ENCODE results near the gene VPS35L.
"Not testable (repeated sequence)": the region's sequence is repeated elsewhere in the genome, so short reads cannot be mapped to it uniquely, and the experiment has no call there.

Gene VPS35L

DNA sequence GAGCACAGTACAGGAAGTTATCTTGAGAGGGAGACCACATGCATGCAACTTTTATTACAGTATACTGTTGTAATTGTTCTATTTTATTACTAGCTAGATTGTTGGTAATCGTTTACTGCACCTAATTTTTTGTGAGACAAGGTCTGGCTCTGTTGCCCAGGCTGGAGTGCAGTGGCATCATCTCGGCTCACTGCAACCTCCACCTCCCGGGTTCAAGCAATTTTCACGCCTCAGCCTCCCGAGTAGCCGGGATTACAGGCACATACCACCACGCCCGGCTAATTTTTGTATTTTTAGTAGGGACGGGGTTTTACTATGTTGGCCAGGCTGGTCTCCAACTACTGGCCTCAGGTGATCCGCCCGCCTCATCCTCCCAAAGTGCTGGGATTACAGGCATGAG, 161.2 kb downstream of the VPS35L start:
- not testable (repeated sequence) for DNase-seq

DNA sequence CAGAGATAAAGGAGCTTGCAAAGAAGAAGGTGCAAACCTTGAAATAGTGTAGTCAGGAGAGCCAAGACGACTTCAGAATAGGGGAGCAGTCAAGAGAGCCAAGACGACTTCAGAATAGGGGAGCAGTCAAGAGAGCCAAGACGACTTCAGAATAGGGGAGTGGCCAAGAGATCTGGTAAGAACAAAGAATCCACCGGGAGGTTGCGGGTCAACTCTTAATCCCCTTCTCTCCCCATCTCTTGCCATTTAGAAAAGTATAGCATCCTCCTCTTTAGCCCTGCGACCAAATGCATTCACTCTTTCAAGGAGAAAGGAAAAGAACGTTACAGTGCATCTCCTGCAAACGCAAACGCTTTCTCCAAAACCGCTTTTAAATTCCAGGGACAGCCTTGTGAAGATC, 161.8 kb downstream of the VPS35L start:
- no peak for DNase-seq

DNA sequence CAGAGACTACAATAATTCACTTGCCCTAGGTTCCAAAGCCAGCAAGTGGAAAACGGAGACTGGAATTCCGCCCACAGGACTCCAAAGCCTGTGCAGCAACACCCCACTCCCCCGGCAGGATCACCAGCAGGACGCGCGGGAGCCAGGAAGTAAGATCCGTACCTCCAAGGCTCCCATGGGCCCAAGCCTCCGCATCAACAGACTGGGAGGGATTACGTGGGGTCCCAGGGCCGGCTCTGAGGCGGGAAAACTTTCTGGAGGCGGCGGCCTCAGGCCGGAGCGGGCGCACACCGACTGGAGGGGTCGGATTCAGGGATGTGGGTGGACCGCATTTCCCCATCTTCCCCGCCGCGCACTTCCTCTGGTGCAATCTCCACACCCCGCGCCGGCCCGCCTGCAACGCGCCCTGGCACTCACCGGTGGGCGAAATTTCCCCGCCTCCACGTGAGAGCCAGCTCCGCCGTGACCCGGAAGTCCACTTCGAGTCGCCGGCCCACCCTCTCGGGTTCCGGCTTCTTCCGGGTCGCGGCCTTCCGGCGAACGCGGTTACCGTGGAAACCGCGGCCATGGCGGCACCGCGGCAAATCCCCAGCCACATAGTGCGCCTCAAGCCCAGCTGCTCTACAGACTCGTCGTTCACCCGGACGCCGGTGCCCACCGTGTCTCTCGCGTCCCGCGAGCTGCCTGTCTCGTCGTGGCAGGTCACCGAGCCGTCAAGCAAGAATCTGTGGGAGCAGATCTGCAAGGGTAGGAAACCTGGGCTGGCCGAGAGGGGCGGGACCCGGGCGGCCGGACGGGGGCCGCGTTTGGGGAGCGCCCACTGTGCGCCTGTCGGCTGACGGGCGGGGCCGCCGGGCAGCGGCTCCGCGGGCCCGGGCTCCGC, 162.5 kb downstream of the VPS35L start, which contains the start of the genes IQCK and KNOP1:
Gene IQCK (plus strand): TSS at position 531 of the 883 bp plus-strand sequence. CDS start 36 bp downstream, at position 567.
Gene KNOP1 (minus strand): TSS at position 487 of the 883 bp plus-strand sequence. CDS start 3,192 bp downstream, outside the sequence.
- DNase-seq, result no peak

DNA sequence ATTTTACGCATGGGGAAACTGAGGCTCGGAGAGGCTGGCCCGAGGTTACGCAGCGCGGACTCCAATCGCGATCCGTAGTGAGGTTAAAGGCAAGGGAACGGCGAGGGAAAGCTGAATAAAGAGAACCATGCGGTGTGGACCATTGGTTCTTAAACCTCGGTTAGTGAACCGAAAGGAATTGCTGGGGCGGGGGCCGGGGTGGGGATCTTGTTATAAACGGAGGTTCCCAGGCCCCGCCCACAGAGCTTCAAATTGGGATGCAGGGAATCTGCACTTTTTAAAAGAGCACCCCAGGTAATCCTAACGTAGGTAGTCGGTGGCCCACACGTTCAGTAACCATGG, 163.1 kb downstream of the VPS35L start:
- no peak for DNase-seq

DNA sequence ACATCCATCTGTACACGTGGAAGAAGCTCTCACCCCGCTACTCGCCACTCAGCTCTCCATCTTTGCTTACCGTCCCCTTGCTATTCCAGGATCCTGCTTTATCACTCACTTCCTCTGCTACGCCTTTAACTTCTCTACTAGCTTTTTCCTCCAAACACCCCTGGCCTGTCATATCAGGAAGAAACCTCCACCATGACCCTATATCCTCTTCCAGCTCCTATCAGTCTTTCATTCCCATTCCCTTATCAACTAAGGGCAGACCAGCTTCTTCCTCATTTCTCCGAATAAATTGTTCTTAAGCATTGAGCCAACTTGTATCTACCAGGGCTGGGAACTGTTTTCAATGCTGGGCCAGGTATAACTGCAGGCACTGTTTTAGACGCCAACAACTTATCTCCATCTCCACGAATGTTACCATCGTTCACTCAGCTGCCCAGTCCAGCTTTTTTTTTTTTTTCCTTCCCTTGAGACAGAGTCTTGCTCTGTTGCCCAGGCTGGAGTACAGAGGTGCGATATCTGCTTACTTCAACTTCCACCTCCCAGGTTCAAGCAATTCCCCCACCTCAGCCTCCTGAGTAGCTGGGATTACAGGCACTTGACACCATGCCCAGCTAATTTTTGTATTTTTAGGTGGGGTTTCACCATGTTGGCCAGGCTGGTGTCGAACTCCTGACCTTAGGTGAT, 166.9 kb downstream of the VPS35L start:
- no peak for DNase-seq

DNA sequence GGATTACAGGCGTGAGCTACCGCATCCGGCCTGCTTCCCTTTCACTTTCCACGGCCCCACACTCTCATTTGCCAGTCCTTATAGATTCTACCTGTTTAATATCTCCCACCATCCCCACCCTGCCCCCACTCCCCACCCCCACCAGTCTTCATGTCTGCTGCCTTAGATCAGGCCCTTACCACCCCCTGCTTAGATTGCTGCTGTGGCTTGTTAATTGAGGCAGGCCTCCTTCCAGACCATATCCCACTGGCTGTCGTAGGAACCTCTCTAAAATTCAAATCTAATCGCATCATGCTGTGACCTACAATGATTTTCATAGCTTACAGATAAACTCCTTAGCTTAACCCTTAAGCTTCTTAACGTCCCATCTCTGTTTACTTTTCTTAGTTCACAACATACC, 167.5 kb downstream of the VPS35L start:
- no peak for DNase-seq

DNA sequence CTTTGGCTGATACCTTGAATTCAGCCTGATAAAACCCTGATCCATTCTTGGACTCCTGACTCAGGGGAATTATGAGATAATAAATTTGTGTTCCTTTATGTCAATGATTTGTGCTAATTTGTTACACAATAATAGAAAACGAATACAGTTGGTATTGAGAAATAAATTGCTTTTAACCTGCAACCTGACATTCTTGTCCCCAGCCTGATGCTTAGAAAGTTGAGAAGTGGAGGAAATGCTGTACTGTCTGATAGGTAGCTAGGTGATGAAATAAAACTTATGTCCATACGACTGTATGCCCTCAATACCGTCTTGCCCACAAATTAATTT, 173.1 kb downstream of the VPS35L start:
- no peak for DNase-seq

DNA sequence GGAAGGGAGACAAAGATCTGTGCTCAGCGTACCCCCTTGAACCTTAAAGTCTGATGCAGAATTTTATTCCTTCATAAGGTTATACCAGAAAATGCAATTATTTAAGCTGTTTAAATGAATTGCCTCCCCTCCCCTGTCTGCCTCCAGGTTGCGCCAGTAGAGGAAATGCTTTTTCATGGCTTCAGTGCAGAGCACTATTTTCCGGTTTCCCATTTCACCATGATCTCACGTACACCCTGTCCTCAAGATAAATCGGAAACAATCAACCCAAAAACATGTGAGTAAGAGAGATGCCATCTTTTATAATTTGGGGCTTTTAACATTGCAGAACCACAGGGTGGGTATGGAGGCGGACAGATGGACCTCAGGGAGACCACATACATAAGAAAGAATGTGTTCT, 178.0 kb downstream of the VPS35L start:
- no peak for DNase-seq

DNA sequence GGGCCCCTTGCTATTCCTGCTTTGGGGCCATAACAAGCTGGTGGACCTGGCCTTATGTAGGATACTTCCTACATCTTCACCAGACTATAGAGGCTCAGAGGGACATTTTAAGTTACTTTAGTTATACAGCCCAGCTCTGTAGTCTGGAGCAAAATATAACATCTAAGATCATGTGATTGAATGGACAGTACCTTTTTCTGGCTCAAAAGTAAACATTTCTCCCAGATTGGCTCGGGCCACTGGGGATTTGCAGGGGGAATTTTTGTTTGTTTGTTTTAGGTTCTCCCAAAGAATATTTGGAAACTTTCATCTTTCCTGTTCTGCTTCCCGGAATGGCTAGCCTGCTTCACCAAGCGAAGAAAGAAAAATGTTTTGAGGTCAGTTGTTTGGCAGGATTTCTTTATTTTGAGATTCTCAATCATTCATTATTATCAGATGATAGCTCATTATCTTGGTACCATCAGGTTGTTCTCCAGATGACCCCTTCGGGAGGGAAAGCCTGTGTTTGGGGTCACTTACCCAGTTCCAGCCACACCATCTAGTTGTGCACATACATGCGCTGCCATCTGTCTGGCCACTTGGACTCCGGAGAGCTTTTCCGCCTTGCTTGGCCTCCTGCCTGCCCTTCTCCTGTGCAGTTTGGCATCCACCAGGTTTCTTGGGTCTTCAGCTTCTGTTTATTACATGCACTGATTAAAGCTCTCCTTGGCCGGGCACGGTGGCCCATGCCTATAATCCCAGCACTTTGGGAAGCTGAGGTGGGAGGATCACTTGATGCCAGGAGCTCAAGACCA, 179.8 kb downstream of the VPS35L start:
- no peak for DNase-seq

DNA sequence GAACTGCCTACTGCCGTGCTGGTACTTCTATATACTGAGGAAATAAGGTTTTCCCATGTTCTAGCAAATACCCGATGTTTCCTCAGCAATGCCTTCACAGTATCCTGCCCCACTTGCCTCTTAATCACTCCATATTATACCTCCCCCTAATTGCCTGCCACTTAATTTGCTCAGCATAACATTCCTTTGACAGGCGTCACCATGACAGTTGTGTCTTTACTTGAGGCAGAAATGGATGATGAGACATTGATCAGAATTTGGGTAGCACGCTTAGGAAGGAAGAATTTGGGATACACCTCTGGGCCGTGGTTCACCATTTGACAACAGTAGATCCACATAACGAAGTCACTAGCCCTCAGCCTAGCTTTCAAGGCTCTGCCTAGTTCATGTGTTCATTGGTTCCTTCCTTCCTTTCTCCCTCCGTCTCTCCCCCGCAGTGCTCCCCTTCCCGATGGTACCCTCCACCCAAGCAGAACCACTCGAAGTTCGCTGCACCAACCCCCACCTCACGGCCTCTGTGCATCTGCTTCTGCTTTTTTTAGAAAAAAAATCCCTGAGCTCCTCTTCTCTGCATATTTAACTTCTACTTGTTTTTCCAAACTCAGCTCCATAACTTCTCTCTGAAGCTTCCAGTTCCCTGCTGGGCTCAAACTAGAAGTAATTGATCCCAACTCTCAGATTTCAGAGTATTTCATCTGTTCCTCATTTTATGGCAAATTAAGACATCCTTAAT, 182.0 kb downstream of the VPS35L start:
- DNase-seq, result no peak

DNA sequence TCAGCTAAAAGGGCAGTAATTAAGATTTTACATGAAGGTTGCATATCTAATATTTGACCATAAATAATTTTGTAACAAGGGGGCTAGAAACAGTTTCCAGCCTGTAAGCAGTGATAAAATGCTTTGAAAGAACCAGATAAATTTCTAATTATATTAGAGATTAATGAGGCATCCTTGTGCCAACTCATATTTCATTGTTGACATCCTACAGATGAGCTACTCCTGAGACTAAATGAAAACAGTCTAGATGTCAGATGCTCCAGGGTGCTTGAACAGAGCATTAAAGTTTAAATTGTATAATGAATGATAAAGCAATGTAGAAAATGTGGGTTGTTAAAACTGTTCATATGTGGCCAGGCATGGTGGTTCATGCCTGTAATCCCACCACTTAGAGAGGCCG, 185.9 kb downstream of the VPS35L start:
- no peak for DNase-seq

DNA sequence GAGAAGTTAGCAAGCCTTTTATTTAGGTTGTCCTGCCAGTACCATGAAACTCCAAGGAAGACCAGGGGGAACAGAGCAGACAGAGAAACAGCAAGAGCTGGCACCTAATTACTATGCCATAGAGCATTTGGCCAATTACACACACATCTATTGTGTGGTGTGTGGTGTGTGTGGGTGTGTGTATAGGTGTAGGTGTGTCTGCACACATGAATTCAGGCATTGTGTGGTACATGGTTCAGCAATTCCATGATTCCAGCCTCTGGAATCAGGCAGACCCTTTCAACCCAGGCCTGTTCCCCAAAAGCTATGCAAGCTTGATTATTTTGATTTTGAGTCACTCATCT, 188.3 kb downstream of the VPS35L start:
- no peak for DNase-seq

DNA sequence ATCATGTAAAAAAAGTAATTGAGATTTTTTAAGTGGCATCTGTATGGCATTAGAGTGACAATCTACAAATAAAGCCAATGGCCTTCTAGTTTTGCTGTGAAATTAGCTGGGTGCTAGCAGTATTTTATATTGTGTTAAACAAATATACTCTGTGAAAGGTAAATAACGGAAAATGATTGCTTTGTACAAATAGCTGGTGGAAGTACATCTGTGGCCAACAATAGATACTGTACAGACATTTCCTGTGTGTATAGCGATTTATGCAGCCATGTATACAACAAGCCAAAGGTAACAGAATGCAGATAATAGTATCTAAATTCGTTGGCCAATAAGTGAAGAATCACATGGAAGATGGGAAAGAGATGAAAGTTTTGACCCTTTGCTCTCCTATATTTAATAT, 189.2 kb downstream of the VPS35L start:
- DNase-seq, result no peak

DNA sequence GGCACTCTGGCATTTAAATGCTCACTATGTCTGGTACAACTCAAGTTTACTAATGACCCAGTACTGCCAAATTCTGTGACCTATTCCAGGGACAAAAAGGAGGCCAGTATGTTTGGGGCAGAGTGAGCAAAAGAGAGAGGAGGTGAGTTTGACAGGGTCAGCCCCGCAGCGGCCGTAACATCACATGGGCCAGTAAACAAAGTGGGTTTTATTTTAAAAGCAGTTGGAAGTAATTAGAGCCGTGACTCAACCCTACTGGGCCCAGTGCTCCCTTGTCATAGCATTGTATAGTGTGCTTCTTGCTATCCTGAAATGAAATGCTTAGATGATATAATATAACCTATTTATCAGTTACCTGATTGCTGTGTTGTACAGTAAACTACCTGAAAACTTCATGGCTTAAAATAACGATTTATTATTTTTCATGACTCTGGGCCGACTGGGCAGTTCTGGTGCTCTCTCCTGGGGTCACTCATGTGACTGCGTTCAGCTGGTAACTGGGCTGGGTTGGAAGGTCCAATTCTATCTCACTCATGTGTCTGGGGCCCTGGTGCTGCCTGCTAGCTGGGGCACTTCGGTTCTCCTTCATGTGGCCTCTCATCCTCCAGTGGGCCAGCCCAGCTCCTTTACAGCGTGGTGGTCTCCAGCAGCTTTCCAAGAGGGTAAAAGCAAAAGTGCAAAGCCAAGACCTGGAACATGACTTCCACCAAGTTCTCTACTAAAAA, 189.9 kb downstream of the VPS35L start:
- DNase-seq, result no peak

DNA sequence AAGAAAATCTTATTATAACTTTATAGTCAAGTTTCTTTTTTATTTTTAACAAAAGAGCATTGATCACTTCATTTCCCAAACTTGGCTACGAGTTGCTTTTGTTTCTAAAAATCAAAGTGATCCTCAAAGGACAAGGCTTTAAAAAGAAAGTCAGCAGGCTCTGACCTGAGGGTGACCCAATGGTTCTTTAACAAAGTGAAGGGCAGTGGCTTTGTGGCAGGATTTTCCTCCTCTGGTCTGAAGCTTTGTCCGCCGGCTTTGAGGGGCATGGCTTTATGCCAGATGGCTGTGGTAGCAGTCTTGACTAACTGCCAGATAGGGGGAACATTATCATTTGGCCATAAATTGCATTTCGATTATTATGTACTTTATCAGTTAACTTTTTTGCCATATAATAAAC, 191.1 kb downstream of the VPS35L start:
- DNase-seq, result no peak

DNA sequence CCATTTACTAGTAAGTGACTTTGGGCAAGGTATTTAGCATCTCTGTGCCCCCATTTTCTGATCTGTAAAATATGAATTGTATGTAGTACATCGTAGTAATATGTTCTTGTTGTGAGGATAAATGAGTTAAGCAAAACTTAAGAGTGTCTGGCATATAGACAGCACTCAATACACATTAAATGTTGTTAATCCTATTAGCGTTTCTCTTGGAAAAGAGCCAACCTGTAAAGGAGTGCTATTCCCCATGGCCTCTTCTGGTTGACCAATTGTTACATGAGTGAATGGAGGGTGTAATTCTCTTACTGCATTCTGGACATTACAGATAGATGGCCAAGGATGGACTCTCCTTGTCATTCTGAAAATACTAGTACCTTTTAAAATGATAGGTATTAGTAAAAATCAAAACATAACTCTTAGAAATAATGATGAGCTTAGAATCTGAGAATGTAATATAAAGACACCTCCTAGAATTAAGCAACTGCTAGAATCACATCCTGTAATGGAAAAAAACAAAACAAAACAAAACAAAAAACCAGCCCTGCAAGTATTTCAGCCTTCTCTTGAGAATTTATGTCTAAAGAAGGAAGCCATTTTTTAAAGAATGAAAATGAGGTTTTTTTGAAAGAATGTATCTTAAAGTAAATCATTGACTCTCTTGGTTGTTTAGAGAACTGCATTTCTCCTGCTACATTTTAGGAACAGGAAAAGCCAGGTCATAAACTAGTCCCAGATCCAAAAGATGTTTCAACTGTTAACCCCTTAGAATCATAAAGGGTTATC, 193.1 kb downstream of the VPS35L start:
- DNase-seq, result no peak

DNA sequence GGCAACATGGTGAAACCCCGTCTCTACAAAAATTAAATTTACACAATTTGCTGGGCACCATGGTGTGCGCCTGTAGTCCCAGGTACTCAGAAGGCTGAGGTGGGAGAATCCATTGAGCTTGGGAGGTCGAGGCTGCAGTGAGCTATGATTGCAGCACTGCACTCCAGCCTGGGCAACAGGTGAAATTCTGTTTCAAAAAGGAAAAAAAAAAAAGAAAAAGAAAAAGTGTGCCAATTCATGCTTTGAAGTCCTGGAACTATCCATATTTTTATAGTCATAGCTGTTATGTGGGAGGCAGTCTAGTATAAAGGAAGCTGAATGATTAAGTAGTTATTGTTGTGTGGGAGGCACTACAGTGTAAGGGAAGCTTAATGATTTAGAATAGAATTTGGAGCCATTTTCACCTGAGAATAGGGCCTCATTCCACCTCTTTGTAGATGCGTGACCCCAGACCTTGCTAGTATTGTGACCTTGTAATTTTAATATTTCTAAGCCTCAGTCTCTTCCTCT, 194.1 kb downstream of the VPS35L start:
- no peak for DNase-seq
